Keratinocyte (primary cell): ENCODE results near the gene EHMT1. TPM values are rescaled to one million over a fixed set of nuclear protein-coding genes. Genes with fewer than 3 reads are reported as not detected.

Source experiments
- DNase-seq: peaks from one replicate; pipeline ENCODE4 v3.0.0-alpha.2; 2011; ENCODE audit warnings: low read depth, missing footprints, low spot score
- FAIRE-seq: peaks from 2 replicates; lab custom pipeline; 2011; peaks lifted over from hg19 to GRCh38; lab: Jason Lieb, UNC
- H2AFZ ChIP-seq: 2 replicates; pipeline ENCODE4 v1.6.0; 2012; ENCODE audit warnings: low read length, control low read depth, inconsistent platforms; ENCODE audit not compliant: control insufficient read depth
- H3K27ac ChIP-seq: 2 replicates; pipeline ENCODE4 v1.5.1; 2011; ENCODE audit warnings: low read length; ENCODE audit not compliant: control insufficient read depth, insufficient read depth
- H3K27me3 ChIP-seq: 3 replicates; pipeline ENCODE4 v1.6.0; 2011; ENCODE audit warnings: low read length; ENCODE audit not compliant: control insufficient read depth, insufficient read depth; ENCODE audit errors: extremely low read depth
- H3K36me3 ChIP-seq, 2 experiments: 2 replicates in 1 of 2; 3 replicates in 1 of 2; pipeline ENCODE4 v1.5.1; 2011; ENCODE audit warnings: low read length in 2 of 2, mild to moderate bottlenecking in 1 of 2; ENCODE audit not compliant: control insufficient read depth in 2 of 2, insufficient read depth in 2 of 2; ENCODE audit errors: extremely low read depth in 1 of 2
- H3K4me1 ChIP-seq: 3 replicates; pipeline ENCODE4 v1.5.1; 2011; ENCODE audit warnings: low read length; ENCODE audit not compliant: control insufficient read depth, insufficient read depth; ENCODE audit errors: extremely low read depth
- H3K4me2 ChIP-seq: 3 replicates; pipeline ENCODE4 v1.6.0; 2011; ENCODE audit warnings: low read depth, low read length; ENCODE audit not compliant: control insufficient read depth, insufficient read depth; ENCODE audit errors: extremely low read depth
- H3K4me3 ChIP-seq, 3 experiments: fragments of 200-600 bp in 1 of 3; sonication (generic) in 1 of 3; 2 replicates in 2 of 3; 3 replicates in 1 of 3; pipeline ENCODE4 v1.5.1; 2011 to 2016; ENCODE audit warnings: low read length in 3 of 3, mild to moderate bottlenecking in 3 of 3, control low read depth in 2 of 3, inconsistent platforms in 1 of 3, low read depth in 1 of 3, mixed read lengths in 1 of 3, mixed run types in 1 of 3, moderate library complexity in 1 of 3; ENCODE audit not compliant: control insufficient read depth in 2 of 3, insufficient read depth in 2 of 3; ENCODE audit errors: extremely low read depth in 1 of 3
- H3K79me2 ChIP-seq: 2 replicates; pipeline ENCODE4 v1.6.0; 2012; ENCODE audit warnings: low read length; ENCODE audit not compliant: control insufficient read depth, insufficient read depth
- H3K9ac ChIP-seq: 3 replicates; pipeline ENCODE4 v1.6.0; 2011; ENCODE audit warnings: low read length; ENCODE audit not compliant: control insufficient read depth, insufficient read depth; ENCODE audit errors: extremely low read depth
- H3K9me1 ChIP-seq: 3 replicates; pipeline ENCODE4 v1.6.0; 2011; ENCODE audit warnings: low read length; ENCODE audit not compliant: control insufficient read depth, insufficient read depth; ENCODE audit errors: extremely low read depth
- H3K9me3 ChIP-seq: 2 replicates; pipeline ENCODE4 v1.5.1; 2012; ENCODE audit warnings: low read depth, low read length; ENCODE audit not compliant: control insufficient read depth
- H4K20me1 ChIP-seq: 3 replicates; pipeline ENCODE4 v1.6.0; 2011; ENCODE audit warnings: low read length; ENCODE audit not compliant: control insufficient read depth, insufficient read depth; ENCODE audit errors: extremely low read depth
- CTCF ChIP-seq, 3 experiments: IDR thresholded peaks in 1 of 3; conservative IDR thresholded peaks in 1 of 3; optimal IDR thresholded peaks in 1 of 3; 2 replicates in 2 of 3; 3 replicates in 1 of 3; pipeline versions ENCODE3 to v1.5.1; 2011; ENCODE audit warnings: low read length in 3 of 3, mild to moderate bottlenecking in 3 of 3, moderate library complexity in 2 of 3, control low read depth in 1 of 3, inconsistent platforms in 1 of 3; ENCODE audit not compliant: insufficient read depth in 2 of 3; ENCODE audit errors: extremely low read depth in 1 of 3
- EZH2 ChIP-seq: IDR thresholded peaks from one replicate; pipeline ENCODE4 v1.6.1; 2012; ENCODE audit warnings: inconsistent platforms, mild to moderate bottlenecking, low read length, moderate library complexity
- dilution Hi-C: fragments of 300-500 bp; cut with MboI; formaldehyde crosslinking; loops from one replicate; pipeline ENCODE4 v1.7.0; 2020; ENCODE audit warnings: low sequenced_read_pairs; ENCODE audit not compliant: extremely low pct_ligation_motif_present
- polyA plus RNA-seq, 5 experiments: library from polyadenylated mRNA; depleted of rRNA in 3 of 5; stranded (reverse) in 3 of 5; stranded (forward) in 1 of 5; unstranded in 1 of 5; fragments of >200 nt; gene quantifications; 1 replicate in 1 of 5; 2 replicates in 3 of 5; 3 replicates in 1 of 5; pipeline versions ENCODE4 v1.2.1 to v1.2.3, GENCODE V29; 2011 to 2012; ENCODE audit warnings: missing spikeins in 2 of 5, low read depth in 1 of 5, low replicate concordance in 1 of 5

Gene EHMT1
- polyA plus RNA-seq, 1 donor (not counting 4 experiments of a cell fraction or from before 2014, with no cell fraction given) = 25.9 TPM

GRCh38 chr9:137643921-137644320 is 25.1 kb downstream of the EHMT1 start:
- peaks cover 2% of the 10 kb centered on the region for H3K9me1 ChIP-seq
- no peaks in the 10 kb centered on the region for H3K4me1 ChIP-seq
- H3K79me2 ChIP-seq = peaks cover 94% of the 10 kb centered on the region
- H3K27ac ChIP-seq = no peak overlapping the region
- H3K36me3 ChIP-seq = peaks cover 12 to 13% of the 10 kb centered on the region in 2 experiments
- no peak for DNase-seq
- TF ChIP-seq EZH2 (no peak), CTCF (optimal IDR thresholded peaks at IDR 0.05 in 1 of 3, IDR thresholded peaks at IDR 0.05 in 1 of 3, conservative IDR thresholded peaks at IDR 0.05 in 1 of 3; ENCODE audit: extremely low read depth in 1 of 3, insufficient read depth in 2 of 3, low read length in 3 of 3) (no peak)
- FAIRE-seq = no peak
- H2AFZ ChIP-seq = no peak overlapping the region
- dilution Hi-C loops = no loop called here
- peaks cover 1% of the 10 kb centered on the region for H4K20me1 ChIP-seq
- H3K9ac ChIP-seq = no peak overlapping the region
- H3K27me3 ChIP-seq = no peaks in the 10 kb centered on the region
- H3K4me2 ChIP-seq = no peak overlapping the region
- no peaks in the 10 kb centered on the region for H3K9me3 ChIP-seq
- H3K4me3 ChIP-seq = no peak overlapping the region

- Histone ChIP-seq H3K4me2 (no peak overlapping the region), H3K9ac (no peak overlapping the region), H2AFZ (no peak overlapping the region), H3K9me3 (no peaks in the 10 kb centered on the region), H3K4me1 (no peaks in the 10 kb centered on the region), H3K4me3 (no peak overlapping the region), H3K36me3 (peaks cover 12 to 13% of the 10 kb centered on the region in 2 experiments), H3K79me2 (peaks cover 93% of the 10 kb centered on the region), H3K27me3 (no peaks in the 10 kb centered on the region), H4K20me1 (peaks cover 5% of the 10 kb centered on the region), H3K27ac (no peak overlapping the region), H3K9me1 (peaks cover 2% of the 10 kb centered on the region)
- FAIRE-seq (no peak), DNase-seq (no peak)
- dilution Hi-C loops = no loop called here
- TF ChIP-seq EZH2 (no peak), CTCF (optimal IDR thresholded peaks at IDR 0.05 in 1 of 3, IDR thresholded peaks at IDR 0.05 in 1 of 3, conservative IDR thresholded peaks at IDR 0.05 in 1 of 3; ENCODE audit: extremely low read depth in 1 of 3, insufficient read depth in 2 of 3, low read length in 3 of 3) (no peak)
Observed at GRCh38 chr9:137645211-137645610, 26.4 kb downstream of the EHMT1 start.
